DOHH2 (cell line): ENCODE results near the gene HAPLN2.

Source experiments
- H3F3A ChIP-seq: fragments of 200-600 bp; sonication (generic), shearing (Covaris generic); 2 replicates; pipeline ENCODE4 v1.6.0; 2016; ENCODE audit warnings: antibody characterized with exemption, mild to moderate bottlenecking; ENCODE audit not compliant: control insufficient read depth, insufficient read depth
- H3K27ac ChIP-seq: fragments of 200-600 bp; sonication (generic); 2 replicates; pipeline ENCODE4 v1.5.1; 2014; ENCODE audit warnings: low read depth, mild to moderate bottlenecking, low read length, moderate library complexity
- H3K27me3 ChIP-seq: fragments of 200-600 bp; sonication (generic); 2 replicates; pipeline ENCODE4 v1.6.1; 2014; ENCODE audit warnings: mild to moderate bottlenecking, low read length, mixed read lengths; ENCODE audit not compliant: control insufficient read depth
- H3K36me3 ChIP-seq: fragments of 200-600 bp; sonication (generic); 2 replicates; pipeline ENCODE4 v1.6.1; 2014; ENCODE audit warnings: mild to moderate bottlenecking, low read length, moderate library complexity, mixed read lengths; ENCODE audit not compliant: control insufficient read depth
- H3K4me1 ChIP-seq: fragments of 200-600 bp; sonication (generic); 2 replicates; pipeline ENCODE4 v1.6.1; 2014; ENCODE audit warnings: mild to moderate bottlenecking, low read length, mixed read lengths; ENCODE audit not compliant: control insufficient read depth
- H3K4me2 ChIP-seq: fragments of 200-600 bp; sonication (generic); 2 replicates; pipeline ENCODE4 v1.6.0; 2014; ENCODE audit warnings: mild to moderate bottlenecking, low read length, moderate library complexity
- H3K4me3 ChIP-seq: fragments of 200-600 bp; sonication (generic); 2 replicates; pipeline ENCODE4 v1.5.1; 2014; ENCODE audit warnings: mild to moderate bottlenecking, low read length, mixed read lengths
- H3K79me2 ChIP-seq: fragments of 200-600 bp; sonication (generic); 2 replicates; pipeline ENCODE4 v1.6.1; 2014; ENCODE audit warnings: mild to moderate bottlenecking, low read length, mixed read lengths; ENCODE audit not compliant: control insufficient read depth
- H3K9me2 ChIP-seq: fragments of 200-600 bp; sonication (generic); replicated peaks from 2 replicates; pipeline ENCODE4 v1.6.1; 2014; ENCODE audit warnings: mild to moderate bottlenecking, low read length, mixed read lengths; ENCODE audit not compliant: control insufficient read depth
- H3K9me3 ChIP-seq: fragments of 200-600 bp; sonication (generic); 2 replicates; pipeline ENCODE4 v1.6.1; 2014; ENCODE audit warnings: antibody characterized with exemption, low read length, mixed read lengths; ENCODE audit not compliant: control insufficient read depth, insufficient read depth
- H4K20me1 ChIP-seq: fragments of 200-600 bp; sonication (generic); 2 replicates; pipeline ENCODE4 v1.6.0; 2014; ENCODE audit warnings: low read depth, mild to moderate bottlenecking, antibody characterized with exemption, low read length, moderate library complexity; ENCODE audit not compliant: control insufficient read depth, insufficient read depth
- EZH2phosphoT487 ChIP-seq: fragments of 200-600 bp; sonication (generic); IDR thresholded peaks from 2 replicates; pipeline ENCODE4 v1.6.1; 2017; ENCODE audit warnings: borderline replicate concordance, mild to moderate bottlenecking, antibody characterized with exemption, low read length, moderate library complexity, mixed read lengths
- TF ChIP-seq, protein P1 (sequence below): fragments of 200-600 bp; sonication (generic); IDR thresholded peaks from one replicate; pipeline ENCODE4 v1.5.1; 2014; ENCODE audit warnings: antibody characterized with exemption, mild to moderate bottlenecking, low read depth, low read length; ENCODE audit not compliant: poor library complexity, severe bottlenecking

HAPLN2 gene

DNA sequence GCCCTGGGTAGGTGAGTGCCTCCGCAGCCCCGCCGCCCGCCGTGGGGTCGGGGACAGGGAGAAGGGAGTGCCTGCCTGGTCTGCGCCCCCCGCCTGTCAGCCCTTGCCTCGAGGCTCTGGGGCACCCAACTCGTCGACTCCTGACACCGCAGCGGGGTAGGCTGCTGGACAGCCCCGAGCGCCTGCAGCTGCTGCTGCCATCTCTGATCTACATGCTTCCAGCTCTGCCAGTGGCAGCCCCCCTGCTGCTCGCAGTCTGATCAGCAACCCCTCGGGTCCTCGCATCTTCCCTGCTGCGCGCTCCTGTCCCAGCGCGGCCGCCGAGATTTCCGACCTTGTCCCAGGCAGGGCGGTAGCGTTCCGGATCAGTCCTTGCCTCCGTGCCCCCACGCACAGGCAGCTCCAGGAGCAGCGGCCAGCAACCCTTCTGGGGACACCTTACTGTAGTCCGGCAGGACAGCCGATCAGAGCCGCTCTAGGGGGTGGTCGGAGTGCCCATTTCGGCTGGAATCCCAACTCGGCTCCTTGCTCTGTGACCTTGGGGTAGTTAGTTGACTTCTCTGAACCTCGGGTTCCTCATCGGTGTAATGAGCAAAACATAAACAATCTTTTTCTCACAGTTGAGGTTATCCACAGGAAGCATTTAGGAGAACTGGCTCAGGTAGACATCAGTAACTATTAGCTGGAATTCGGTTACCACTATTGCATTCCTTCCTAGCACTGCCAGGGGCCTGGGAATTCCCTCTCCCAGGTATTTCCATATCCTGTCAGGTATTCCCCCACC, 23.2 kb downstream of the HAPLN2 start:
- peaks cover 75% of the 10 kb centered on the region for H3K27me3 ChIP-seq
- no peaks in the 10 kb centered on the region for H3K79me2 ChIP-seq
- no peaks in the 10 kb centered on the region for H3K9me2 ChIP-seq
- H4K20me1 ChIP-seq, result 0 out of 2 replicates have a peak, but pooled peaks cover 2% of the 10 kb centered on the region
- no peaks in the 10 kb centered on the region for H3F3A ChIP-seq
- no peaks in the 10 kb centered on the region for H3K36me3 ChIP-seq
- H3K9me3 ChIP-seq, result no peaks in the 10 kb centered on the region
- no peak overlapping the region for H3K4me2 ChIP-seq
- TF ChIP-seq EZH2phosphoT487, result no peak
- TF ChIP-seq, protein P1, sequence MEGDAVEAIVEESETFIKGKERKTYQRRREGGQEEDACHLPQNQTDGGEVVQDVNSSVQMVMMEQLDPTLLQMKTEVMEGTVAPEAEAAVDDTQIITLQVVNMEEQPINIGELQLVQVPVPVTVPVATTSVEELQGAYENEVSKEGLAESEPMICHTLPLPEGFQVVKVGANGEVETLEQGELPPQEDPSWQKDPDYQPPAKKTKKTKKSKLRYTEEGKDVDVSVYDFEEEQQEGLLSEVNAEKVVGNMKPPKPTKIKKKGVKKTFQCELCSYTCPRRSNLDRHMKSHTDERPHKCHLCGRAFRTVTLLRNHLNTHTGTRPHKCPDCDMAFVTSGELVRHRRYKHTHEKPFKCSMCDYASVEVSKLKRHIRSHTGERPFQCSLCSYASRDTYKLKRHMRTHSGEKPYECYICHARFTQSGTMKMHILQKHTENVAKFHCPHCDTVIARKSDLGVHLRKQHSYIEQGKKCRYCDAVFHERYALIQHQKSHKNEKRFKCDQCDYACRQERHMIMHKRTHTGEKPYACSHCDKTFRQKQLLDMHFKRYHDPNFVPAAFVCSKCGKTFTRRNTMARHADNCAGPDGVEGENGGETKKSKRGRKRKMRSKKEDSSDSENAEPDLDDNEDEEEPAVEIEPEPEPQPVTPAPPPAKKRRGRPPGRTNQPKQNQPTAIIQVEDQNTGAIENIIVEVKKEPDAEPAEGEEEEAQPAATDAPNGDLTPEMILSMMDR, result no peak
- no peak overlapping the region for H3K4me3 ChIP-seq
- no peak overlapping the region for H3K27ac ChIP-seq
- H3K4me1 ChIP-seq, result peaks cover 8% of the 10 kb centered on the region

DNA sequence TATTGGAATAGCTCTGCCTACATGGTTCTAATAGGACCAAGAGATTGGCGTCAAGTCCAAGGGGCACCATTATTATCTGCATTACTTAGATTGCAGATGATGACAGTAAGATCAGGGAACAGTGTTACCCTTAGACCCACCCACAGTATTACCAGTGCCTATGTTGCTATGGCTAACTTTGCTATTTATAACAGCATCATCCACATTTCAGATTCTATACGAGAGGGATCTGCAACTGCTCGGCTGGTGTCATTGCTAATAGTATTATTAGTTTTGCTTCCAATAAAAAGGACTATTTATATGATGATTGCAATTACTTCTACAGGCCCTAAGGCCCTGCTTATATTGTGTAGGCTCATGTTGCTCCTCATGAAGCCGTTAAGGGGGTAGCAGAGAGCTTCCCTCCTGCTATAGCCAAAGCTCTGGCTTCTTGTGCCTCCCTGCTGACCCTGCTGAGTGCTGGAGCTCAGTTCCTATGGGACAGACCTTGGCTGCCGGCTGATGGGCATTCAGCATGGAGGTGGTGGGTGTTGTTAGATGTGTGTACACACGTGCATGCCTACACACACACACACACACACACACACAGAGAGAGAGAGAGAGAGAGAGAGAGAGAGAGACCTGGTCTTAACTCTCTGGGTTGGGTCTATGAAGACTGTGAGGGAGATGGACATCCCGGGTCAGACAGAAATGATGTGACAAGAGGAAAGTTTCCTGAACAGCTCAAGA, 24.0 kb downstream of the HAPLN2 start:
- Histone ChIP-seq H3K9me2 (no peaks in the 10 kb centered on the region), H3K4me1 (peaks cover 8% of the 10 kb centered on the region), H3K36me3 (no peaks in the 10 kb centered on the region), H3K4me3 (no peak overlapping the region), H3K27me3 (peaks cover 75% of the 10 kb centered on the region), H3K79me2 (no peaks in the 10 kb centered on the region), H3K9me3 (no peaks in the 10 kb centered on the region), H3F3A (no peaks in the 10 kb centered on the region), H3K27ac (no peak overlapping the region), H3K4me2 (no peak overlapping the region), H4K20me1 (0 out of 2 replicates have a peak, but pooled peaks cover 2% of the 10 kb centered on the region)
- TF ChIP-seq, protein P1, result no peak
- TF ChIP-seq EZH2phosphoT487, result no peak

DNA sequence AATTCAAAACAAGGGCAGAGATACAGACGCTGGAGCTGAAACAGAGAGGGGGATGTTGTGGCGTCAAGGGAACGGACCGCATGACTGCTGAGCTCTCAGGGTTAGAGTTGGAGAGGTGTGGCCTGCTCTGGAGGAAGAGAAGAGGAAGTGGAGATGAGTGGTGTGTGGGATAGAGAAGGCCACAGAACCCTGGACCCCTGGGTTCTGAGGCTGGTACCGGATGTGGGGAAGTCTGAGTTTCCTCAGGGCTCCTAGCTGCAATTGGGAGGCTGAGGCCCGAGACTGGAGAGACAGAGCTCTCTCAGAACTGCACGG, 24.5 kb downstream of the HAPLN2 start:
- Histone ChIP-seq H3F3A (no peaks in the 10 kb centered on the region), H3K79me2 (no peaks in the 10 kb centered on the region), H3K4me2 (no peak overlapping the region), H3K36me3 (no peaks in the 10 kb centered on the region), H3K9me3 (no peaks in the 10 kb centered on the region), H3K9me2 (no peaks in the 10 kb centered on the region), H3K27me3 (peaks cover 72% of the 10 kb centered on the region), H3K27ac (no peak overlapping the region), H4K20me1 (0 out of 2 replicates have a peak, but pooled peaks cover 2% of the 10 kb centered on the region), H3K4me1 (peaks cover 8% of the 10 kb centered on the region), H3K4me3 (no peak overlapping the region)
- TF ChIP-seq, protein P1, result no peak
- TF ChIP-seq EZH2phosphoT487, result no peak
